B cell (primary cell): ENCODE measurements around the gene GALNT17.

Experiments
- CTCF ChIP-seq: fragments of 200-600 bp; IDR thresholded peaks from one replicate; pipeline ENCODE4 v1.8.0; 2022; ENCODE audit warnings: antibody characterized with exemption, mild to moderate bottlenecking
- EZH2 ChIP-seq: IDR thresholded peaks from 2 replicates; pipeline ENCODE4 v1.6.1; 2012; ENCODE audit warnings: borderline replicate concordance, low read depth, mild to moderate bottlenecking, moderate library complexity, low read length; ENCODE audit not compliant: insufficient read depth, poor library complexity, severe bottlenecking

- TF ChIP-seq CTCF = no peak
- no peak for TF ChIP-seq EZH2
Observed at GRCh38 chr7:71354716-71355115, 222.8 kb downstream of the GALNT17 start.
